A549 (cell line): ENCODE results near the gene ABCA13. TPM values are rescaled to one million over a fixed set of nuclear protein-coding genes. Genes with fewer than 3 reads are reported as not detected.

Source experiments
- ATAC-seq, 2 experiments: fragments of 200-7000 bp in 1 of 2; fragments of >200 bp in 1 of 2; cut with Nextera tagmentation in 1 of 2; cut with Tn5 transposase in 1 of 2; 3 replicates each; pipeline versions ENCODE4 v1.8.0 to v1.9.1; 2018 to 2020; ENCODE audit warnings: mild to moderate bottlenecking in 1 of 2, moderate library complexity in 1 of 2
- CTCF ChIA-PET: fragments of 300-600 bp; sonication (Branson Sonifier 250); formaldehyde crosslinking; extraction: SDS; loops from one replicate; lab custom pipeline; 2021; ENCODE audit warnings: antibody characterized with exemption, inconsistent platforms; lab: Yijun Ruan, JAX
- POLR2A ChIA-PET: fragments of 350-600 bp; formaldehyde crosslinking; extraction: SDS; loops from one replicate; lab custom pipeline; 2021; ENCODE audit warnings: antibody characterized with exemption, inconsistent platforms; lab: Yijun Ruan, JAX
- DNase-seq, 2 experiments: peaks; one replicate each; pipeline versions ENCODE4 v3.0.0 to v3.0.0-alpha.2; 2011 to 2016; ENCODE audit warnings: low read depth in 1 of 2, low spot score in 1 of 2
- FAIRE-seq: peaks from 2 replicates; lab custom pipeline; 2011; peaks lifted over from hg19 to GRCh38; lab: Jason Lieb, UNC
- H3K27ac ChIP-seq, 2 experiments: fragments of >200 bp; sonication (Bioruptor Twin); formaldehyde crosslinking; 3 replicates each; pipeline ENCODE4 v1.5.1; 2016 to 2017
- H3K4me1 ChIP-seq: fragments of >200 bp; sonication (Bioruptor Twin); formaldehyde crosslinking; 3 replicates; pipeline ENCODE4 v1.6.1; 2016
- H3K4me2 ChIP-seq: fragments of >200 bp; sonication (Bioruptor Twin); formaldehyde crosslinking; 3 replicates; pipeline ENCODE4 v1.6.1; 2016
- H3K4me3 ChIP-seq: fragments of >200 bp; sonication (Bioruptor Twin); formaldehyde crosslinking; 3 replicates; pipeline ENCODE4 v1.5.1; 2016
- H3K9me3 ChIP-seq: fragments of >200 bp; sonication (Bioruptor Twin); formaldehyde crosslinking; 3 replicates; pipeline ENCODE4 v1.6.1; 2016
- ATOH8 ChIP-seq: fragments of 250-450 bp; sonication (Bioruptor Pico); IDR thresholded peaks from 2 replicates; pipeline ENCODE4 v1.5.0; 2020; ENCODE audit warnings: low read depth, mild to moderate bottlenecking, moderate library complexity
- CBX8 ChIP-seq: fragments of 200-600 bp; sonication (generic); IDR thresholded peaks from 2 replicates; pipeline ENCODE4 v1.6.1; 2016
- CEBPB ChIP-seq, 2 experiments: fragments of >200 bp in 1 of 2; sonication (Bioruptor Twin) in 1 of 2; formaldehyde crosslinking in 1 of 2; IDR thresholded peaks; 2 replicates each; pipeline ENCODE4 v1.6.1; 2012 to 2016
- CTCF ChIP-seq: fragments of >200 bp; sonication (Bioruptor Twin); formaldehyde crosslinking; IDR thresholded peaks from 3 replicates; pipeline ENCODE4 v1.5.1; 2016
- EHMT2 ChIP-seq: fragments of 200-600 bp; sonication (generic); IDR thresholded peaks from 2 replicates; pipeline ENCODE4 v1.6.1; 2016; ENCODE audit warnings: antibody characterized with exemption, low read depth, mild to moderate bottlenecking, moderate library complexity
- ESRRA ChIP-seq: fragments of 150-350 bp; IDR thresholded peaks from 2 replicates; pipeline ENCODE4 v1.6.1; 2014; ENCODE audit warnings: mild to moderate bottlenecking, low read length, borderline replicate concordance
- HES2 ChIP-seq: fragments of >200 bp; sonication (Bioruptor Twin); formaldehyde crosslinking; IDR thresholded peaks from 2 replicates; pipeline ENCODE4 v1.6.1; 2016
- HOXB13 ChIP-seq: fragments of 250-450 bp; sonication (Bioruptor Pico); IDR thresholded peaks from 2 replicates; pipeline ENCODE4 v1.5.0; 2020; ENCODE audit warnings: low read depth, mild to moderate bottlenecking, moderate library complexity
- JUN ChIP-seq, 2 experiments: fragments of >200 bp; sonication (Bioruptor Twin); formaldehyde crosslinking; IDR thresholded peaks; 2 replicates in 1 of 2; 3 replicates in 1 of 2; pipeline ENCODE4 v1.6.1; 2016 to 2017
- KDM5A ChIP-seq: fragments of 200-600 bp; sonication (generic); IDR thresholded peaks from 2 replicates; pipeline ENCODE4 v1.6.1; 2016; ENCODE audit warnings: antibody characterized with exemption, mild to moderate bottlenecking
- MAFK ChIP-seq: fragments of 450-650 bp; IDR thresholded peaks from 2 replicates; pipeline ENCODE4 v1.6.1; 2014; ENCODE audit not compliant: partially characterized antibody
- MAZ ChIP-seq: fragments of 150-350 bp; IDR thresholded peaks from 2 replicates; pipeline ENCODE4 v1.6.1; 2014; ENCODE audit warnings: antibody characterized with exemption, low read depth, low read length, borderline replicate concordance
- MYC ChIP-seq: IDR thresholded peaks from 2 replicates; pipeline ENCODE4 v1.6.1; 2012; ENCODE audit warnings: mild to moderate bottlenecking, inconsistent platforms, low read length, improper control_type of control experiment, borderline replicate concordance
- PBX3 ChIP-seq: IDR thresholded peaks from 2 replicates; pipeline ENCODE4 v1.6.1; 2012
- PHF8 ChIP-seq: fragments of 200-600 bp; sonication (generic); IDR thresholded peaks from 2 replicates; pipeline ENCODE4 v1.6.1; 2016; ENCODE audit warnings: low read depth, mild to moderate bottlenecking, antibody characterized with exemption, moderate library complexity, borderline replicate concordance
- RARB ChIP-seq: fragments of 250-450 bp; sonication (Bioruptor Pico); IDR thresholded peaks from 2 replicates; pipeline ENCODE4 v1.8.0; 2021; ENCODE audit warnings: mild to moderate bottlenecking, moderate library complexity
- RNF2 ChIP-seq: fragments of 200-600 bp; sonication (generic); IDR thresholded peaks from 2 replicates; pipeline ENCODE4 v1.6.1; 2016; ENCODE audit warnings: low read depth, mild to moderate bottlenecking, antibody characterized with exemption, moderate library complexity, borderline replicate concordance
- SMC3 ChIP-seq: fragments of >200 bp; sonication (Bioruptor Twin); formaldehyde crosslinking; IDR thresholded peaks from 3 replicates; pipeline ENCODE4 v1.6.1; 2018; ENCODE audit warnings: inconsistent platforms
- TFCP2L1 ChIP-seq: fragments of 250-450 bp; sonication (Bioruptor Pico); IDR thresholded peaks from 2 replicates; pipeline ENCODE4 v1.5.0; 2021; ENCODE audit warnings: mild to moderate bottlenecking
- USF2 ChIP-seq: fragments of 450-650 bp; IDR thresholded peaks from 2 replicates; pipeline ENCODE4 v1.6.1; 2014; ENCODE audit warnings: antibody characterized with exemption
- WGBS: methylation state at CpG from one replicate; pipeline ENCODE4 v1.1.6; 2017; ENCODE audit errors: missing lambda C conversion rate; 5-methylcytosine and 5-hydroxymethylcytosine counted together
- polyA plus RNA-seq, 4 experiments: library from polyadenylated mRNA; depleted of rRNA in 3 of 4; stranded (reverse); fragments of >200 nt; fragmentation: RNase III in 1 of 4; extraction: RNeasy Plus Mini Kit Qiagen cat#74134 plus additional on column Dnase treatment in 1 of 4; gene quantifications; 2 replicates in 3 of 4; 3 replicates in 1 of 4; pipeline ENCODE4 v1.2.3, GENCODE V29; 2011 to 2017

ABCA13 gene
- polyA plus RNA-seq, 2 of the 4 experiments (the other 2 are of a cell fraction): 0.01 TPM; not detected in 1

- no peak for TF ChIP-seq RARB (CRISPR knock-in tag)
- TF ChIP-seq HOXB13 (CRISPR knock-in tag): no peak
- TF ChIP-seq TFCP2L1 (CRISPR knock-in tag): no peak
- no peak for TF ChIP-seq USF2
- no peak for TF ChIP-seq MAZ
- TF ChIP-seq, all 56 proteins: peak for 0
Measured at GRCh38 chr7:48414011-48414732, 242.9 kb downstream of the ABCA13 start (continued).

GRCh38 chr7:48416327-48416908, 245.2 kb downstream of the ABCA13 start:
- ATAC-seq (peak; percentile 50 to 68; a peak in 4 of 6 replicates), FAIRE-seq (no peak), DNase-seq (peak in 1 of 2 experiments; percentile 2)
- Histone ChIP-seq H3K9me3 (no peaks in the 10 kb centered on the region), H3K27ac (no peak overlapping the region), H3K4me1 (no peaks in the 10 kb centered on the region), H3K4me3 (no peak overlapping the region), H3K4me2 (no peak overlapping the region)
- POLR2A ChIA-PET: no interaction called here
- no peak for TF ChIP-seq ESRRA
- no peak for TF ChIP-seq RARB (CRISPR knock-in tag)
- TF ChIP-seq PHF8: no peak
- TF ChIP-seq EHMT2: no peak
- no peak for TF ChIP-seq CBX8
- TF ChIP-seq CTCF: no peak
- no peak for TF ChIP-seq JUN (IDR thresholded peaks at IDR 0.05)
- TF ChIP-seq KDM5A: no peak
- no peak for TF ChIP-seq MYC
- no peak for TF ChIP-seq SMC3
- no peak for TF ChIP-seq RNF2
- no peak for TF ChIP-seq HES2
- TF ChIP-seq MAFK: no peak
- TF ChIP-seq CEBPB (IDR thresholded peaks at IDR 0.05): no peak
- TF ChIP-seq PBX3: no peak
- TF ChIP-seq ATOH8 (CRISPR knock-in tag): no peak
- TF ChIP-seq USF2: no peak
- TF ChIP-seq HOXB13 (CRISPR knock-in tag): no peak
- no peak for TF ChIP-seq MAZ
- TF ChIP-seq TFCP2L1 (CRISPR knock-in tag): no peak
- 37% methylated on average over 9 of the region's 9 CpGs for WGBS
- CTCF ChIA-PET: no interaction called here
